ENCODE measurements around the gene CRTC3.

DNA sequence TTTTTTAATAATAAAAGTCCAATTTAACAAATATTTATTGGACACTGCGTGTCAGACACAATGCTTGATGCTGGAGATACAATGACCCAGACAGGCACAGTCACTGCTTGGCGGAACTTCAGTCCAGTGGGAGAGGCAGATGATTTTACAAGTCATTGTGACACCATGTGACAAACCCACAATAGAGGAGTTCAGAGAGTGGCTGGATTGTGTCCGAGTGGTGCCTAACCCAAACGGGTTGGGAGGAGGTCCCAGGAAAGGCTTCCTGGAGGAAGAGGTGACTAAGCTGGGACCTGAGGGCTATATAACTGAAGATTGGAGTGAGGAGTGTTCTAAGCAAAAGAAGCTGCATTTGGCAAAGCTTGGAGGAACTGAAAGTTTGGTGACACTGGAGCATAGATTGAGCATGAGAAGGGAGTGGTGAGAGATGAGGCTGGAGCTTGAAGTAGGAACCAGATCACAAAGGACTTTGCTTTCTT is 41.4 kb downstream of the CRTC3 start:
- TF ChIP-seq POLR2AphosphoS5 (IDR thresholded peaks at IDR 0.05; ENCODE audit: low read depth, low read length): no peak
- TF ChIP-seq, protein P1, sequence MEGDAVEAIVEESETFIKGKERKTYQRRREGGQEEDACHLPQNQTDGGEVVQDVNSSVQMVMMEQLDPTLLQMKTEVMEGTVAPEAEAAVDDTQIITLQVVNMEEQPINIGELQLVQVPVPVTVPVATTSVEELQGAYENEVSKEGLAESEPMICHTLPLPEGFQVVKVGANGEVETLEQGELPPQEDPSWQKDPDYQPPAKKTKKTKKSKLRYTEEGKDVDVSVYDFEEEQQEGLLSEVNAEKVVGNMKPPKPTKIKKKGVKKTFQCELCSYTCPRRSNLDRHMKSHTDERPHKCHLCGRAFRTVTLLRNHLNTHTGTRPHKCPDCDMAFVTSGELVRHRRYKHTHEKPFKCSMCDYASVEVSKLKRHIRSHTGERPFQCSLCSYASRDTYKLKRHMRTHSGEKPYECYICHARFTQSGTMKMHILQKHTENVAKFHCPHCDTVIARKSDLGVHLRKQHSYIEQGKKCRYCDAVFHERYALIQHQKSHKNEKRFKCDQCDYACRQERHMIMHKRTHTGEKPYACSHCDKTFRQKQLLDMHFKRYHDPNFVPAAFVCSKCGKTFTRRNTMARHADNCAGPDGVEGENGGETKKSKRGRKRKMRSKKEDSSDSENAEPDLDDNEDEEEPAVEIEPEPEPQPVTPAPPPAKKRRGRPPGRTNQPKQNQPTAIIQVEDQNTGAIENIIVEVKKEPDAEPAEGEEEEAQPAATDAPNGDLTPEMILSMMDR (IDR thresholded peaks at IDR 0.05): no peak

Measured in Panc1 (cell line).